Activated CD8-positive, alpha-beta memory T cell treated with anti-CD3 and anti-CD28 coated beads for 4 hours (primary cell): ENCODE measurements around the gene TXNDC11.
A peak's percentile ranks its signal among the peaks of the same experiment; 100 is the strongest.
"Not testable (repeated sequence)": the region's sequence is repeated elsewhere in the genome, so short reads cannot be mapped to it uniquely, and the experiment has no call there.

ENCODE experiments used
- DNase-seq, 2 donors: peaks; one replicate each; pipeline ENCODE4 v3.0.0-alpha.2; 2020; ENCODE audit warnings: low read depth in 2 of 2

The TXNDC11 gene

GRCh38 chr16:11742536-11743307, at the start of gene TXNDC11:
Gene TXNDC11, minus strand, starts transcription at chr16:11742857. Its CDS starts 127 bp downstream, at chr16:11742730.
- DNase-seq = peak; percentile 98 to 99

GRCh38 chr16:11791144-11791828, 48.6 kb upstream of the TXNDC11 start:
- DNase-seq = no peak

GRCh38 chr16:11788914-11789313, 46.3 kb upstream of the TXNDC11 start:
- no peak for DNase-seq

- not testable (repeated sequence) for DNase-seq
Measured at GRCh38 chr16:11784980-11785599, 42.4 kb upstream of the TXNDC11 start.

- not testable (repeated sequence) for DNase-seq
Measured at GRCh38 chr16:11784381-11784780, 41.7 kb upstream of the TXNDC11 start.

GRCh38 chr16:11784038-11784369, 41.3 kb upstream of the TXNDC11 start:
- DNase-seq = no peak

- DNase-seq = no peak
Measured at GRCh38 chr16:11783319-11784037, 40.8 kb upstream of the TXNDC11 start.

GRCh38 chr16:11781773-11782172, 39.1 kb upstream of the TXNDC11 start:
- no peak for DNase-seq

GRCh38 chr16:11780991-11781680, 38.5 kb upstream of the TXNDC11 start:
- no peak for DNase-seq

- no peak for DNase-seq
Measured at GRCh38 chr16:11779074-11779473, 36.4 kb upstream of the TXNDC11 start.

GRCh38 chr16:11774065-11774626, 31.5 kb upstream of the TXNDC11 start:
- no peak for DNase-seq

- no peak for DNase-seq
Measured at GRCh38 chr16:11768849-11769248, 26.2 kb upstream of the TXNDC11 start.

- DNase-seq = no peak
Measured at GRCh38 chr16:11762431-11762830, 19.8 kb upstream of the TXNDC11 start.

GRCh38 chr16:11759997-11760396, 17.3 kb upstream of the TXNDC11 start:
- no peak for DNase-seq

GRCh38 chr16:11759163-11759834, 16.6 kb upstream of the TXNDC11 start:
- DNase-seq = no peak

- DNase-seq = no peak
Measured at GRCh38 chr16:11757671-11758545, 15.3 kb upstream of the TXNDC11 start.

- no peak for DNase-seq
Measured at GRCh38 chr16:11756248-11756647, 13.6 kb upstream of the TXNDC11 start.

- no peak for DNase-seq
Measured at GRCh38 chr16:11755022-11755760, 12.5 kb upstream of the TXNDC11 start.

- no peak for DNase-seq
Measured at GRCh38 chr16:11752856-11753255, 10.2 kb upstream of the TXNDC11 start.
